Gastrocnemius medialis (tissue), 4 donors: ENCODE data around the gene CLEC4A.

Source experiments
- CTCF ChIP-seq, 5 experiments: fragments of 450-650 bp in 3 of 5; fragments of 200-600 bp in 2 of 5; sonication (generic) in 2 of 5; IDR thresholded peaks in 4 of 5; conservative IDR thresholded peaks in 1 of 5; 1 replicate in 4 of 5; 2 replicates in 1 of 5; pipeline ENCODE4 v1.5.1; 2016 to 2019; ENCODE audit warnings: antibody characterized with exemption in 5 of 5, mild to moderate bottlenecking in 3 of 5, moderate library complexity in 3 of 5
- POLR2A ChIP-seq, 2 donors: fragments of 450-650 bp; IDR thresholded peaks; one replicate each; pipeline ENCODE4 v1.6.1; 2017; ENCODE audit warnings: antibody characterized with exemption in 2 of 2, mild to moderate bottlenecking in 2 of 2, moderate library complexity in 2 of 2

DNA sequence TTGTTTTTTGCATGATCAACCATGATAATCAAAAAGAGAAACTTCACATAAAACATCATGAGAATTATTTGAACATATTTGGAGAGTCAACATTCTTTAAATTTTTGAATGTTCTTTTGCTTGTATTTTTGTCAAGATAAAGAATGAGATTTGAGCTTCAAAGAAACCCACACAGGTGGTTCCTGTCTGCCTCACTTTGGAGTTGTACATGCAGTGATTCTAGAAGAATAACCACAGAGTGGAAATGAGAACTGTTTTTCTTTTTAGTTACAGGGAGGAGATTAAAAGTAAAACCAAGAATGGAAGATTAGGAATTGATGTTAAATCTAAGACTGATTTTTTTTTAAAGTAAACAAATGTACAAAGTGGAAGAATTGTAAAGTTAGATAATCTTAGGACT, 31.1 kb downstream of the CLEC4A start:
- TF ChIP-seq CTCF (IDR thresholded peaks at IDR 0.05 in 4 of 5, conservative IDR thresholded peaks at IDR 0.05 in 1 of 5) (no peak), POLR2A (IDR thresholded peaks at IDR 0.05) (no peak)
